GM18870 (cell line): Measurements from ENCODE around the gene VWCE.

ENCODE experiments used
- ATAC-seq: cut with Tn5 transposase; IDR thresholded peaks from one replicate; pipeline ENCODE4 v1.9.1; 2021; ENCODE audit warnings: moderate library complexity; ENCODE audit not compliant: unreplicated experiment

The VWCE gene

GRCh38 chr11:61294717-61295595 is at the start of gene VWCE:
VWCE (minus strand) TSS chr11:61295316; CDS start chr11:61295037, 279 bp downstream.
- ATAC-seq, result no peak

- ATAC-seq, result no peak
Observed at GRCh38 chr11:61343792-61344745, 49.0 kb upstream of the VWCE start.

- no peak for ATAC-seq
Observed at GRCh38 chr11:61342207-61342803, 47.2 kb upstream of the VWCE start.

GRCh38 chr11:61341706-61342105 is 46.6 kb upstream of the VWCE start:
- ATAC-seq, result no peak

GRCh38 chr11:61340979-61341378 is 45.9 kb upstream of the VWCE start:
- no peak for ATAC-seq

GRCh38 chr11:61339490-61339878 is 44.4 kb upstream of the VWCE start:
- ATAC-seq, result no peak

GRCh38 chr11:61338783-61339489 is 43.8 kb upstream of the VWCE start:
- no peak for ATAC-seq

GRCh38 chr11:61337706-61338470 is 42.8 kb upstream of the VWCE start:
- ATAC-seq, result no peak

GRCh38 chr11:61336171-61336935 is 41.2 kb upstream of the VWCE start:
- no peak for ATAC-seq

GRCh38 chr11:61335355-61335710 is 40.2 kb upstream of the VWCE start:
- no peak for ATAC-seq

GRCh38 chr11:61334434-61335354 is 39.6 kb upstream of the VWCE start:
- ATAC-seq, result no peak

- ATAC-seq, result no peak
Observed at GRCh38 chr11:61333550-61334433, 38.7 kb upstream of the VWCE start.

- peak; percentile 47 for ATAC-seq
Observed at GRCh38 chr11:61332797-61333549, 37.9 kb upstream of the VWCE start, which contains the start of the genes DDB1 and TKFC. DDB1 (minus strand) TSS chr11:61333105; CDS start chr11:61332968, 137 bp downstream. TKFC (plus strand) TSS chr11:61333228; CDS start chr11:61334729, 1,501 bp downstream.

- ATAC-seq, result no peak
Observed at GRCh38 chr11:61332281-61332796, 37.2 kb upstream of the VWCE start.

GRCh38 chr11:61331651-61332050 is 36.5 kb upstream of the VWCE start:
- ATAC-seq, result no peak

- no peak for ATAC-seq
Observed at GRCh38 chr11:61329871-61330270, 34.8 kb upstream of the VWCE start.
